ENCODE results near the gene OR52E6.

GRCh38 chr11:5878564-5878963 is 36.9 kb upstream of the OR52E6 start:
- TF ChIP-seq POLR2A (IDR thresholded peaks at IDR 0.05) (no peak), CTCF (IDR thresholded peaks at IDR 0.05 in 8 of 11, conservative IDR thresholded peaks at IDR 0.05 in 3 of 11) (no peak)

Measured in spleen (tissue), 7 donors.